GM21576 (cell line): ENCODE results near the gene TMEFF1.
"Not testable (repeated sequence)": the region's sequence is repeated elsewhere in the genome, so short reads cannot be mapped to it uniquely, and the experiment has no call there.

Experiments used
- ATAC-seq: cut with Tn5 transposase; IDR thresholded peaks from one replicate; pipeline ENCODE4 v1.9.1; 2021; ENCODE audit warnings: mild to moderate bottlenecking, moderate library complexity; ENCODE audit not compliant: unreplicated experiment

Gene TMEFF1

DNA sequence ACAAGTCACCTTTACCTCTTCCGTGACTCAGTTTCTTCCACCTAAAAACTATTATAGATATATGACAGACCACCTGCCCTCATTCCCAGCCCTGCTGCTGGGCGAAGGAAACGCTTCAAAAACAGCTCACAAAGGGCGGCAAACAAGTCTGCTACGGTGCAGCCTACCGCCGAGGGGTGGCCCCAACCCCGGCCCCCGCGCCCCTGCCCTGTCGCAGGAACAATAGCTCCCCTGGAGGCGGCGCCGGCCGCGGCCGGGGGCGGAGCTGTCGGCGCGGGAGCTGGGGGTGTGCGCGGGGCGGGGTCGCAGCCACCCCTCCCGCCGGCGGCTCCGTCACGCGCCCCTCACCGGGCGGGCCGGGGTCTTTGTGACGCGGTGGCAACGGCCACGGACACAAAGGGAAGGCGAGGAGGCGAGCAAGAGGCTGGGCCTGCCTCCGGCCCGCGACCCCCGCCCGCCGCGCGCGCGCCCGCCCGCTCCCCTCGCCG is at the start of gene TMEFF1:
Gene TMEFF1, plus strand, starts transcription at position 362 of the 488 bp plus-strand sequence. CDS start 396 bp downstream, outside the sequence.
- ATAC-seq = peak; percentile 37

GRCh38 chr9:100425758-100426157 is 47.2 kb upstream of the TMEFF1 start:
- no peak for ATAC-seq

DNA sequence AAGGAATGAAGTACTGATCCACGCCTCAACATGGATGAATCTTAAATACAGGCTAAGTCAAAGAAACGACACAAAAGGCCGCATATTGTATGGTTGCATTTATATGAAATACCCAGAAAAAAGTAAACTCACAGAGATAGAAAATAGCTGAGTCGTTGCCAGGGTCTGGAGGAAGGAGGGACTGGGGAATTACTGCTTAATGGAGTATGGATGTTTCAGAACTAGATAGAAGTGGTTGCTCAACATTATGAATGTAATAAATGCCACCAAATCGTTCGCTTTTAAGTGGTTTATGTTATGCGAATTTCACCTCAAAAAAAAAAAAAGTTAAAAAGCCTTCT is 46.8 kb upstream of the TMEFF1 start:
- ATAC-seq = no peak

GRCh38 chr9:100426530-100427365 is 46.2 kb upstream of the TMEFF1 start, which contains the start of gene MSANTD3:
MSANTD3 (plus strand) TSS chr9:100427143; CDS start chr9:100441939, 14,796 bp downstream.
- ATAC-seq = peak; percentile 62

GRCh38 chr9:100427366-100428263 is 45.3 kb upstream of the TMEFF1 start:
- peak; percentile 48 for ATAC-seq

GRCh38 chr9:100428871-100429654 is 43.9 kb upstream of the TMEFF1 start:
- ATAC-seq = no peak

GRCh38 chr9:100430286-100430940 is 42.5 kb upstream of the TMEFF1 start:
- ATAC-seq = no peak

GRCh38 chr9:100431886-100432285 is 41.1 kb upstream of the TMEFF1 start:
- ATAC-seq = no peak

GRCh38 chr9:100432736-100433135 is 40.2 kb upstream of the TMEFF1 start:
- ATAC-seq = no peak

- no peak for ATAC-seq
Observed at GRCh38 chr9:100436571-100436970, 36.4 kb upstream of the TMEFF1 start.

DNA sequence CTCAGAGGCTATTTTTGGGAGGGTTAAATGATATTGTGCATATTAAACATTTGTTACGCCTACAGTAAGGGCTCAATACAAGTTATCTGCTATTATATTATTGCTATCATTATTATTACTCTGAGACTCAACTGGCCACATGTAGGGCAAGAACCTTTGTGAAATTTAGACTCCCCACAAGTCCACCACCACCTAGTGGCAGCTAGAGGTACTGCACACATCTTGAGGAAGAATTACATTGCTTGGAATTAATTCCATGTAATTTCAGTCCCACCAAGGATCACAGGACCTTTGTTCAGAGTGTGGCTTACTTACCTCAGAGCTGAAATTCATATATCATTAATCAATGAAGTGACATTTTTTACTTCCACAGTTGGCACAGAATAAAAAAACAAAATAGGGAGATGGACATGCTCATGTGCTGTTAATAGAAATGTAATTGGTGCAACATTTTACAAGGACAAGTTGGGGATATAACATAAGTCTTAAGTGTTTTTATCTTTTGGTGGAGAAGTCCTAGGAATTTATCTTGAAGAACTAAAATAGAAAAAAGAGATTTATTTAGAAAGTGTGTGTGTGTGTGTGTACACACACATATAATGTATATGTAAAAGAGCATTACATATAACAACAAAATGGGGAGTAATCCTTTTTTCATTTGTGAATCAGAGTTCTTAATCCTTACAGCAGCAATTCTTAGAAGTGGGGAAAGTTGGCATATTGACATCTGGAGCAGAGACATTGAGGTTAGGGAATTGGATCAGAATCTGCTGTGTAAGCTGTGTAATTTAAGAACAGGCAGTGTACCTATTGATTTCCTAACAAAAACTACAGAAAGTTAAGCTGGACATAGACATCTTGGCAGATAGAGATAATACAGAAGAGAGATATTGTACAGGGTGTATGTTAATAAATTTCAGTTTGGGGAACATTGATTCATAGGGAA is 34.8 kb upstream of the TMEFF1 start:
- peak; percentile 53 for ATAC-seq

DNA sequence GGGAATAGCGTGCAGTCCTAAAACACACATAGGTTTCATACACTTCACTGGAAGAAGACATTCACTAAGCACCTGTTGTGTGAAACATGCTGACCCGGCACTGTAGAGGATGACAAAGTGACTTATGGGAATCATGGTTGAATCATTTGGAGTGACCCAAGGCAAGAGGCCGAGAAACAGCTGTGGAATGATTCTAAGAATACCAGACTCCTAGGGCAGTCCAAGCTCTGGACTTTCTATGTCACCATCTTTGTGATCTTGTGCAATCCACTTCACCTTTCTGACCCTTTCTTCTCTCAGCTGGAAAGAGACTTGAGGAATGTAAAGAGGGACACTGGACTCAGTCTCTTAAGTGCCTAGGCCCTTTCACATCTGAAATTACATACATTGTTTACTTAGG is 32.9 kb upstream of the TMEFF1 start:
- no peak for ATAC-seq

- ATAC-seq = not testable (repeated sequence)
Observed at GRCh38 chr9:100440487-100440886, 32.5 kb upstream of the TMEFF1 start.

- no peak for ATAC-seq
Observed at GRCh38 chr9:100441911-100442361, 31.0 kb upstream of the TMEFF1 start.

GRCh38 chr9:100443781-100444768 is 28.9 kb upstream of the TMEFF1 start:
- no peak for ATAC-seq

GRCh38 chr9:100445161-100445902 is 27.6 kb upstream of the TMEFF1 start:
- no peak for ATAC-seq

GRCh38 chr9:100445903-100446549 is 26.9 kb upstream of the TMEFF1 start:
- ATAC-seq = no peak
